MM.1S (cell line): ENCODE measurements around the gene NDUFS6.

Experiments used
- EZH2 ChIP-seq: fragments of 300-600 bp; sonication (generic); optimal IDR thresholded peaks from 2 replicates; pipeline ENCODE3; 2017; ENCODE audit warnings: low read depth, mild to moderate bottlenecking, antibody characterized with exemption, low read length, mixed read lengths
- EZH2phosphoT487 ChIP-seq: fragments of 300-600 bp; sonication (generic); IDR thresholded peaks from 2 replicates; pipeline ENCODE4 v1.6.1; 2018; ENCODE audit warnings: antibody characterized with exemption, low read length
- TF ChIP-seq, protein P1 (sequence below): fragments of 300-600 bp; sonication (generic); IDR thresholded peaks from 2 replicates; pipeline ENCODE4 v1.5.1; 2016; ENCODE audit warnings: antibody characterized with exemption, low read length, mixed read lengths

DNA sequence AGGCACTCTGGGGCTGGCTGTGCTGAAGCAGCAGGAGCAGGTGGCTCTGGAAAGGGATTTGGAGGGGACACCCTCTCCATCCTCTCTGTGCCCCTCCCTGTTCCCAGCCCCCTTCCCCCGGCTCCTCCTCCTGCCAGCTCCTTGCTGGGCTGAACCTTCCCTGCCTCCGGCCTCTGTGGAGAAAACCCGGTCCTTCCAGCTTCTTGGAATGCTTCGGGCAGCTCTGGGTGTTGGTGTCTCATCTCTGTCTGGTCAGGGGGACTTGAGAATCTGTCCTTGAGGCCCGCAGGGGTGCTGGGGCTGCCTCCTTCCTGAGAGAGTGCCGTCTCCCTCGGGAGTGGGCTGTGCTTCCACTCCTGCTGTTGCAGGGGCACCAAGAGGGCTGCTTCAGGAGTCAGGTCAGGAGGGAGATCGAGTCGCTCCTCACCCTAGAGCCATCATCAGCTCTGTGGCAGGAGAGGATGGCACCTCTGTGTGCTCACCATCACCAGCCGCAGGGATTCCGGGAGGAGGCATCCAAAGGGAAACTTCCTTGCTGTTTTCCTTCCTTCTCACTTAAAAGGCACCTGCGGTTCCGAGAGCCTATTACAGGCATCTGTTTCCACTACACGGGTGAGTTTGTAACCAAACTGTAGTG lies 30.6 kb downstream of the NDUFS6 start:
- TF ChIP-seq, protein P1, sequence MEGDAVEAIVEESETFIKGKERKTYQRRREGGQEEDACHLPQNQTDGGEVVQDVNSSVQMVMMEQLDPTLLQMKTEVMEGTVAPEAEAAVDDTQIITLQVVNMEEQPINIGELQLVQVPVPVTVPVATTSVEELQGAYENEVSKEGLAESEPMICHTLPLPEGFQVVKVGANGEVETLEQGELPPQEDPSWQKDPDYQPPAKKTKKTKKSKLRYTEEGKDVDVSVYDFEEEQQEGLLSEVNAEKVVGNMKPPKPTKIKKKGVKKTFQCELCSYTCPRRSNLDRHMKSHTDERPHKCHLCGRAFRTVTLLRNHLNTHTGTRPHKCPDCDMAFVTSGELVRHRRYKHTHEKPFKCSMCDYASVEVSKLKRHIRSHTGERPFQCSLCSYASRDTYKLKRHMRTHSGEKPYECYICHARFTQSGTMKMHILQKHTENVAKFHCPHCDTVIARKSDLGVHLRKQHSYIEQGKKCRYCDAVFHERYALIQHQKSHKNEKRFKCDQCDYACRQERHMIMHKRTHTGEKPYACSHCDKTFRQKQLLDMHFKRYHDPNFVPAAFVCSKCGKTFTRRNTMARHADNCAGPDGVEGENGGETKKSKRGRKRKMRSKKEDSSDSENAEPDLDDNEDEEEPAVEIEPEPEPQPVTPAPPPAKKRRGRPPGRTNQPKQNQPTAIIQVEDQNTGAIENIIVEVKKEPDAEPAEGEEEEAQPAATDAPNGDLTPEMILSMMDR = no peak
- TF ChIP-seq EZH2phosphoT487 (no peak), EZH2 (no peak)
